GM12875 (cell line): ENCODE data around the gene GNMT.

Experiments
- H3K4me3 ChIP-seq: one replicate; pipeline ENCODE4 v1.5.1; 2011; ENCODE audit warnings: low read depth, low read length, control low read depth
- CTCF ChIP-seq: IDR thresholded peaks from 2 replicates; pipeline ENCODE4 v1.5.1; 2011; ENCODE audit warnings: low read depth, mild to moderate bottlenecking, control low read depth, inconsistent platforms, low read length, moderate library complexity, borderline replicate concordance; ENCODE audit not compliant: insufficient read depth

The GNMT gene

GRCh38 chr6:42967228-42967627 is 6.7 kb downstream of the GNMT start:
- H3K4me3 ChIP-seq, result no peak overlapping the region
- TF ChIP-seq CTCF, result no peak

GRCh38 chr6:42968126-42968701 is 7.7 kb downstream of the GNMT start:
- TF ChIP-seq CTCF, result no peak
- H3K4me3 ChIP-seq, result no peak overlapping the region

DNA sequence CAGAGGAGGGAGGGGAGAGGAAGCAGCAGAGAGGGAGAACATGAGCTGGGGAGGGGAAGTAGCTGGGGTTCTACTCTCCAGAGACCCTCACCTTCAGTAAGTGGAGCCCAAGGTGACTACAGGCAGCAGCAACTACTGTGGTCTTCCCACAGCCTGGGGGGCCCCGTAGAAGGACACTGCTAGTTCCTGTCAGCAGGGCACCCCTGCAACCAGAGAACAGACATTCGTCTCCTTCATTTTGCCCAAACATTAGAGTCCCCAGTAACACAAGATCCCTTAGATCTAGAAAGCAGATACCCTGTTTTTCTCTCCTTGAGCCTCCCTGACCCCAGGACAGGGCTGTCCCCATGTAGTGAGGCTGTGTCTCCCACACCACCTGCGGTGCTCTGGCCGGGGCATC is 8.2 kb downstream of the GNMT start:
- H3K4me3 ChIP-seq, result no peak overlapping the region
- TF ChIP-seq CTCF, result no peak

DNA sequence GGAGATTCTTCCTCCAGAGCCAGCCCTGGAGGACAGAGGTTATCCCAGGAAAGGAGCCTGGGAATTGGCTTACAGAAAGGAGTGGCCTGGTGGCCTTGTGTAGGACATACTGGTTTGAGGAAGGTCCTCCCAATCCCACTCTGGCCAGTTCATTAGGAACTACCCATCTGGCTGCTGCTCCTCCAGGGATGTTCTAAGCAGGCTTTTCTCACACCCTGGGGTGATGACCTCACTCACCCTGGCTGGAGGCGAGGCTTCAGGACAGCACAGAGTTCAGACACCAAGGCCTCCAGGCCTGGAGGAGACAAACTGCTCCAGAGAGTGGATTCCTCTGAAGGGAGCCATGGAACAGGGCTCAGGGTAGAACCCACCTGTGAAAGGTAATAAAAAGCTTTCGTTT is 8.9 kb downstream of the GNMT start:
- TF ChIP-seq CTCF, result no peak
- no peak overlapping the region for H3K4me3 ChIP-seq

GRCh38 chr6:42969934-42970333 is 9.4 kb downstream of the GNMT start:
- no peak overlapping the region for H3K4me3 ChIP-seq
- no peak for TF ChIP-seq CTCF

DNA sequence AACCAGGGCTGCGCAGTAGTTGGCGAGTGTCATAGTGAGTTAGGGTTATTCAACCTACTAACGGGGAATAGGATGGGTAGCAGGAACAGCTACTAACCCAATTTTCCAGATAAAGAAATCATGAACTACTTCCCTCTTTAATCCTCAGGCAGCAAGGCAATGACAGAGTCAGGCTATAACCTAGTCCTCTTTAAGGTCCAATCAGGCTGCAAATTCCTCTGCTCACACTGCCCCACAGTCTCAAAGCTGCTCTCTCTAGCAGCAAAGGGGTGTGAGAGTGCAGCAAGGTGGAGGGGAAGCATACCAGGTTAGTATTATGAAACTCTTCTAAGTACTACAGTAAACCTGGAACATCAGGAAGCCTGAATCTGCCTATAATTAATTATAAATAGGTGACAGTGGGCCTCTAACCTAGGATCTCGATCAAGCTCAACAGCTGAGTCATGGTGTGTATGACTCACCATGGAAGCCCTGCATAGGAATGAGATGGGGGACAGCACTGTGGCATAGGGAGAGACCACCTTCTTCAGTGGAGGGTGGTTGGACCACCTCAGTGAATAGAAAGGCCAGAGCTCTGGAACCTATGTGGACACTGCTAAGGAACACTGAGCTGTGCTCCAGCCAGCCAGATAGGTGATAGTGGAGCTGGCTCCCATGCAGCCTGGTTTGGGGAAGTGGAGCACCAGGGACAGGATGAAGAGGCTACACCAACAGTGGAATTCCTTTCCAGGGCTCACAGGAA is 10.5 kb downstream of the GNMT start:
- TF ChIP-seq CTCF, result no peak
- H3K4me3 ChIP-seq, result no peak overlapping the region

DNA sequence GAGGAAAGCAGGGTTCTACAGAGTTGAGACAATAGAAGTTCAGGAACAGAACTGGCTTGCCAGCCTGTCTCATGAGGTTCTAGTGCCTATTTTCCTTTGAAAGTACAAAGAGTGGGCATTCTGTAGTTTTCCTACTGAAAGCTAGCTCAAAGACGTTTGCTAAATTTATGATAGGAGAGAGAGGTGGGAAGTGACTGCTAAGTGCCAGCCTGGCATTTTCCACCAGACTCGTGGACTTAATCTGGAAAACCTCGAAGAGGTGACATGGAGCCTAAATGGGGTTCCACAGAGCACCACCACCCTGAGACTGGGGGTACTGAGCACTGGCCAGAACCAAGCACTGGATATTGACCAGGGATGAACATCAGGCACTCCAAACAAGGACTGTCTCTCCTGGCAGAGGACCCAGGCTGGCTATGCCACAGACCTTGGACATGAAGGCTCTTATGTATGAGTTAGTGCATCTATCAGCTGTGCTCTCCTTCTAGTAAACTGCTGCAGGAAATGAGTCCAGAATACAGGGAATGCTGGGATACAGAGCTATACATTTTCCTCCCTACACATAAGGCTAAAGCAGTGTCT is 11.3 kb downstream of the GNMT start:
- TF ChIP-seq CTCF, result no peak
- H3K4me3 ChIP-seq, result no peak overlapping the region
